Karpas-422 (cell line): Measurements from ENCODE around the gene FCN2. TPM values are rescaled to one million over a fixed set of nuclear protein-coding genes. Genes with fewer than 3 reads are reported as not detected.

Experiments used
- DNase-seq: peaks from one replicate; pipeline ENCODE4 v3.0.0-alpha.2; 2015
- H2AFZ ChIP-seq: fragments of 200-600 bp; sonication (generic); 2 replicates; pipeline ENCODE4 v1.6.1; 2014; ENCODE audit warnings: antibody characterized with exemption, low read length, mixed read lengths
- H3K27ac ChIP-seq: fragments of 200-600 bp; sonication (generic); 2 replicates; pipeline ENCODE4 v1.5.1; 2014; ENCODE audit warnings: mild to moderate bottlenecking, low read length, moderate library complexity
- H3K27me3 ChIP-seq: fragments of 200-600 bp; sonication (generic); 2 replicates; pipeline ENCODE4 v1.6.1; 2014; ENCODE audit warnings: low read length, mixed read lengths
- H3K36me3 ChIP-seq: fragments of 200-600 bp; sonication (generic); 2 replicates; pipeline ENCODE4 v1.6.1; 2014; ENCODE audit warnings: low read length, mixed read lengths; ENCODE audit not compliant: insufficient read depth
- H3K4me1 ChIP-seq: fragments of 200-600 bp; sonication (generic); 2 replicates; pipeline ENCODE4 v1.6.1; 2014; ENCODE audit warnings: mild to moderate bottlenecking, low read length, mixed read lengths
- H3K4me2 ChIP-seq: fragments of 200-600 bp; sonication (generic); 2 replicates; pipeline ENCODE4 v1.6.1; 2014; ENCODE audit warnings: low read length, low read depth, mild to moderate bottlenecking; ENCODE audit not compliant: poor library complexity, severe bottlenecking
- H3K4me3 ChIP-seq: fragments of 200-600 bp; sonication (generic); 2 replicates; pipeline ENCODE4 v1.5.1; 2014; ENCODE audit warnings: mild to moderate bottlenecking, antibody characterized with exemption, low read length, mixed read lengths
- H3K79me2 ChIP-seq: fragments of 200-600 bp; sonication (generic); 2 replicates; pipeline ENCODE4 v1.6.1; 2014; ENCODE audit warnings: mild to moderate bottlenecking, low read length, mixed read lengths
- H3K9ac ChIP-seq: fragments of 200-600 bp; sonication (generic); 2 replicates; pipeline ENCODE4 v1.6.0; 2014; ENCODE audit warnings: low read length
- H3K9me2 ChIP-seq: fragments of 200-600 bp; sonication (generic), shearing (Covaris generic); replicated peaks from 2 replicates; pipeline ENCODE4 v1.6.0; 2014; ENCODE audit warnings: mild to moderate bottlenecking, low read length, moderate library complexity; ENCODE audit not compliant: insufficient read depth
- H3K9me3 ChIP-seq: fragments of 300-700, 200-600 bp; sonication (generic); 2 replicates; pipeline ENCODE4 v1.6.1; 2014; ENCODE audit warnings: low read length, mixed read lengths
- H4K20me1 ChIP-seq: fragments of 200-600 bp; sonication (generic); 2 replicates; pipeline ENCODE4 v1.6.1; 2014; ENCODE audit warnings: mild to moderate bottlenecking, antibody characterized with exemption, low read length, low read depth; ENCODE audit not compliant: insufficient read depth
- total RNA-seq: library from RNA; depleted of rRNA; stranded (reverse); fragments of >200 nt; shearing (Covaris generic); gene quantifications from 2 replicates; pipeline ENCODE4 v1.2.3, GENCODE V29; 2014; ENCODE audit warnings: low replicate concordance

FCN2 gene
- total RNA-seq, 1 experiment from 2014 or later = not detected

- no peak overlapping the region for H3K27ac ChIP-seq
- no peaks in the 10 kb centered on the region for H3K36me3 ChIP-seq
- H3K9me2 ChIP-seq = no peaks in the 10 kb centered on the region
- no peak overlapping the region for H3K9ac ChIP-seq
- no peak overlapping the region for H3K4me3 ChIP-seq
- no peaks in the 10 kb centered on the region for H3K79me2 ChIP-seq
- no peaks in the 10 kb centered on the region for H3K4me1 ChIP-seq
- H4K20me1 ChIP-seq = no peaks in the 10 kb centered on the region
- H3K9me3 ChIP-seq = no peaks in the 10 kb centered on the region
- no peak overlapping the region for H3K4me2 ChIP-seq
- no peak for DNase-seq
- no peak overlapping the region for H2AFZ ChIP-seq
- H3K27me3 ChIP-seq = no peaks in the 10 kb centered on the region
These were observed 5.9 kb downstream of the FCN2 start for GRCh38 chr9:134886413-134886913.

DNA sequence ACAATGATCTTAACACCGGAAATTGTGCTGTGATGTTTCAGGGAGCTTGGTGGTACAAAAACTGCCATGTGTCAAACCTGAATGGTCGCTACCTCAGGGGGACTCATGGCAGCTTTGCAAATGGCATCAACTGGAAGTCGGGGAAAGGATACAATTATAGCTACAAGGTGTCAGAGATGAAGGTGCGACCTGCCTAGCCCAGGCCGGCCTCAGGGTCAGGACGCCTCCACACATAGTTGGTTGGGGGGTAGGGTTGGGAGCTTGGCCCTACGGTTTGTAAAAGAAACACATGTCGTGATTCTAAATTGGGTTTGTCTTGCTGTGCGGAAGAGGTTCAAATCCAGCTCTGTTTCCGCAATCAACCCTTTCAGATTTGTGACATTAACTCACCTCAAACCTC, 6.6 kb downstream of the FCN2 start:
- Histone ChIP-seq H3K9me2 (no peaks in the 10 kb centered on the region), H3K4me3 (no peak overlapping the region), H3K4me1 (no peaks in the 10 kb centered on the region), H3K9me3 (no peaks in the 10 kb centered on the region), H4K20me1 (no peaks in the 10 kb centered on the region), H2AFZ (no peak overlapping the region), H3K79me2 (no peaks in the 10 kb centered on the region), H3K27me3 (no peaks in the 10 kb centered on the region), H3K36me3 (no peaks in the 10 kb centered on the region), H3K27ac (no peak overlapping the region), H3K4me2 (no peak overlapping the region), H3K9ac (no peak overlapping the region)
- DNase-seq = no peak

DNA sequence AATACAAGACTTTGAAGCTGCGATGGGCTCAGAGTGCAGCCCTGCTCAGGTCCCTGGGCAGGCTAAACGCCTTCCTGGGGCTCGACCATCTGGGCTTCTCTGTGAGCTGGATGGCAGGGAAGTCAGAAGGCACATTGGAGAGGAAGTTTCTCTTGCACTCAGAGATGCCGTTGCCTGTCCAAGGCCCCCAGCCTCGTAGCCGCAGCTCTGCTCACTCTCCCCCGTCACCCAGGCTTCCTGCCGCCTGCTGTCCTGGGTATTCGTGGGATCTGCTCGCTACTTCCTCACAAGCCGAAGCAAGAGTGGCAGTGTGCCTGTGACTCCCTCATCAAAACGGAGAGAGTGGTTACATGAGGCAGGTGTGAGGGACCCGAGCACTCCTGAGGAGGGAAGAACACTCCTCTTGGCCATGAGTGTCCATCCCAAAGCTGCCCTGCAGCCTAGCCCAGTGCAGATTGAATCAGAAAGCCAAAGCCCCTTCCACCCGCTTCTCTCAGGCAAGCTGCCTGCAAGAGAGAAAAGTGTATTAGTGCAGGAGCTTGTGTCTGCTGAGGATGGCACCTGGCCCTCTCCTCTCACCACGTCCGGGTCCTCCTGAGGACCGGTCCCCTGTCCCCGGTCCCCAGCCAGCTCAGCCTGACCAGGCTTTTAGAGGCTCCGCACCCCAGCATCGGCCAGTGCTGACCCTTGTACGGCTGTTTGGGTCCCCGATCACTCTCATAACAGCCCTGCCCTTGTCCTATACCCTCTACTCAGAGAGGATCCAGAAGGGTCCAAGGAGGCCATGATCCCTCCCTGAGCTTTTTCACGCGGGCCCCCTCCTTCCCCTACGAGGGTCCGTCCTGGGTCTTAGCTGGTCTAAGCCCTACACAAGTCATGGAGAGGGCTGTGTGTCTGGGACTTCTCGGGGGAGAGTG, 7.3 kb downstream of the FCN2 start:
- H3K36me3 ChIP-seq = no peaks in the 10 kb centered on the region
- no peaks in the 10 kb centered on the region for H4K20me1 ChIP-seq
- no peak overlapping the region for H3K4me3 ChIP-seq
- H2AFZ ChIP-seq = no peak overlapping the region
- no peak overlapping the region for H3K9ac ChIP-seq
- H3K4me2 ChIP-seq = no peak overlapping the region
- no peaks in the 10 kb centered on the region for H3K9me3 ChIP-seq
- H3K9me2 ChIP-seq = no peaks in the 10 kb centered on the region
- no peaks in the 10 kb centered on the region for H3K4me1 ChIP-seq
- no peaks in the 10 kb centered on the region for H3K27me3 ChIP-seq
- H3K79me2 ChIP-seq = no peaks in the 10 kb centered on the region
- H3K27ac ChIP-seq = no peak overlapping the region
- DNase-seq = no peak

DNA sequence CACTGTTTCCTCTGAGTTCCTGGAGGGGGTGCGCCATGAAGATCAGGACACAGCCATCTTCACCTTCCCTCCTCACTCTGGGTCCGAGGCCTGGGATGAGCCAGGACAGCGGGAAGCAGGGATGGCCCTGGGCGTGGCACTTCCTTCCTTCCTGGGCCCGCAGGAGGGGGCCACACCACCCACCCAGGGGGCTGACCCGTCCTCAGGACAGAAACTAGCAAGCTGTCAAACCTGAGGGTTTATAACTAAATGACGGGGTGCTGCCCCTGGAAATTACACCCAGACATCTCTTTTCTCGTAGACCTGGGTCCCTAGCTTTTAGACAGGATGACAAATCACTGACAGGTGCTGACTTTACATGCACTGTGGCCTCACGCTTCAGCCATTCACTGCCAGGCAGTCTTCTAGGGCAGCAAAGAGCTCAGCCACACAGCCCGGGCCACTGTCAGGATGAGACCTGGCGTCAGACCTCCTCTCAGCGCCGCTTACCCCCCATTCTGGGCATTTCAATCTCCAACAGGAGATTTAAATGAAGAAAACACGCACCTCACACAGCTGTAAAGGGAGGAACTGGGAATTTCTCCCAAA, 8.1 kb downstream of the FCN2 start:
- no peak overlapping the region for H3K27ac ChIP-seq
- H3K4me3 ChIP-seq = no peak overlapping the region
- no peaks in the 10 kb centered on the region for H3K4me1 ChIP-seq
- no peaks in the 10 kb centered on the region for H3K36me3 ChIP-seq
- no peak overlapping the region for H3K4me2 ChIP-seq
- no peaks in the 10 kb centered on the region for H3K27me3 ChIP-seq
- DNase-seq = no peak
- no peak overlapping the region for H2AFZ ChIP-seq
- H3K9me3 ChIP-seq = no peaks in the 10 kb centered on the region
- H3K9me2 ChIP-seq = no peaks in the 10 kb centered on the region
- H3K9ac ChIP-seq = no peak overlapping the region
- H3K79me2 ChIP-seq = no peaks in the 10 kb centered on the region
- no peaks in the 10 kb centered on the region for H4K20me1 ChIP-seq

- Histone ChIP-seq H3K9me3 (no peaks in the 10 kb centered on the region), H3K4me1 (no peaks in the 10 kb centered on the region), H2AFZ (no peak overlapping the region), H4K20me1 (no peaks in the 10 kb centered on the region), H3K27ac (no peak overlapping the region), H3K4me3 (no peak overlapping the region), H3K4me2 (no peak overlapping the region), H3K36me3 (no peaks in the 10 kb centered on the region), H3K79me2 (no peaks in the 10 kb centered on the region), H3K9ac (no peak overlapping the region), H3K9me2 (no peaks in the 10 kb centered on the region), H3K27me3 (no peaks in the 10 kb centered on the region)
- no peak for DNase-seq
These were observed 9.0 kb downstream of the FCN2 start for GRCh38 chr9:134889386-134890154.

DNA sequence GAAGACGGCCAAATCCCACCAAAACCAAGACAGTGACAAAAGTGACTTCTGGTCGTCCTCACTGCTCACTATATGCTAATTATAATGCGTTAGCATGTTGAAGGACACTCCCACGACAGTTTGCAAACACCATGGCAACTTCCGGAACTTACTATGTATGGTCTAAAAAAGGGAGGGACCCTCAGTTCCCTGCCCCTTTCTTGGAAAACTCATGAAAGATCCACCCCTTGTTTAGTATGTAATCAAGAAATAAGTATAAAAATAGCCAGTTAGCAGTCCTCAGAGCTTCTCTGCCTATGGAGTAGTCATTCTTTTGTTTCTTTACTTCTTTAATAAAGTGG, 9.5 kb downstream of the FCN2 start:
- Histone ChIP-seq H3K27ac (no peak overlapping the region), H3K4me1 (no peaks in the 10 kb centered on the region), H3K36me3 (no peaks in the 10 kb centered on the region), H3K9ac (no peak overlapping the region), H2AFZ (no peak overlapping the region), H3K4me2 (no peak overlapping the region), H4K20me1 (no peaks in the 10 kb centered on the region), H3K4me3 (no peak overlapping the region), H3K9me3 (no peaks in the 10 kb centered on the region), H3K79me2 (no peaks in the 10 kb centered on the region), H3K9me2 (no peaks in the 10 kb centered on the region), H3K27me3 (no peaks in the 10 kb centered on the region)
- DNase-seq = no peak

- no peak for DNase-seq
These were observed 10.4 kb downstream of the FCN2 start for GRCh38 chr9:134891053-134891452.

DNA sequence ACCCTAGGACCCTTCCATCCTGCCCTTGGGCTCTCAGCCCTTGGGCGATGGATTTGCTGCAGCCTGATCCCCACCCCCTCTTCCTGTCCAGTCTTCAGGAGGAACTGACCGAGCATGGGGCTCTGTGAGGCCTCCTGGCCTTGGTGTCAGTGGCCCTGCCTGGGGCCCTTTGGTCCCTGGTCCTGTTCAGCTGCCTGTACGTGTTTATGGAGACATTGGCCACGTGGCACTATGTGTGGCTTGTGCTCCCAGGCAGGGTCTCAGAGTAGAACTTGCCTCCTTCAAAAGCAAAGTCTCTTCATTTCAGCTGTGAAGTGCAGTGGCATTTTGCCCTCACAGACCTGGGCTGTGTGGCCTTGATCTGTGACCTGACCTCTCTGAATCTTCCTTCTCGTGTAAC, 11.1 kb downstream of the FCN2 start:
- no peak overlapping the region for H3K4me2 ChIP-seq
- H3K9me3 ChIP-seq = no peaks in the 10 kb centered on the region
- no peak overlapping the region for H3K9ac ChIP-seq
- no peaks in the 10 kb centered on the region for H3K79me2 ChIP-seq
- H3K27ac ChIP-seq = no peak overlapping the region
- no peak for DNase-seq
- no peaks in the 10 kb centered on the region for H3K36me3 ChIP-seq
- H4K20me1 ChIP-seq = no peaks in the 10 kb centered on the region
- H2AFZ ChIP-seq = no peak overlapping the region
- H3K27me3 ChIP-seq = no peaks in the 10 kb centered on the region
- no peak overlapping the region for H3K4me3 ChIP-seq
- H3K4me1 ChIP-seq = no peaks in the 10 kb centered on the region
- H3K9me2 ChIP-seq = no peaks in the 10 kb centered on the region

More at GRCh38 chr9:134891053-134891452, 10.4 kb downstream of the FCN2 start:
- no peaks in the 10 kb centered on the region for H3K36me3 ChIP-seq
- no peak overlapping the region for H3K9ac ChIP-seq
- no peak overlapping the region for H3K4me2 ChIP-seq
- H3K4me3 ChIP-seq = no peak overlapping the region
- no peaks in the 10 kb centered on the region for H3K9me2 ChIP-seq
- no peaks in the 10 kb centered on the region for H3K79me2 ChIP-seq
- H3K27ac ChIP-seq = no peak overlapping the region
- no peak overlapping the region for H2AFZ ChIP-seq
- H4K20me1 ChIP-seq = no peaks in the 10 kb centered on the region
- H3K27me3 ChIP-seq = no peaks in the 10 kb centered on the region
- no peaks in the 10 kb centered on the region for H3K4me1 ChIP-seq
- no peaks in the 10 kb centered on the region for H3K9me3 ChIP-seq
